HEK293 (cell line): Measurements from ENCODE around the gene IGFALS.

Source experiments
- EGR2 ChIP-seq: fragments of 450-650 bp; formaldehyde crosslinking; IDR thresholded peaks from 2 replicates; pipeline ENCODE4 v1.5.1; 2016; ENCODE audit warnings: low read depth, missing biosample characterization, missing genetic modification characterization
- GLI4 ChIP-seq: fragments of 450-650 bp; formaldehyde crosslinking; IDR thresholded peaks from 2 replicates; pipeline ENCODE4 v1.5.1; 2016; ENCODE audit warnings: missing biosample characterization, missing genetic modification characterization
- HOXC10 ChIP-seq: sonication (generic); formaldehyde crosslinking; IDR thresholded peaks from 2 replicates; pipeline ENCODE4 v1.8.1; 2023; ENCODE audit warnings: mild to moderate bottlenecking, missing genetic modification reagents
- IKZF3 ChIP-seq: fragments of 450-650 bp; IDR thresholded peaks from 2 replicates; pipeline ENCODE4 v1.5.0; 2018; ENCODE audit warnings: missing biosample characterization, mild to moderate bottlenecking, missing genetic modification characterization, moderate library complexity
- KLF1 ChIP-seq: fragments of 450-650 bp; formaldehyde crosslinking; IDR thresholded peaks from 2 replicates; pipeline ENCODE4 v1.5.1; 2016; ENCODE audit warnings: missing biosample characterization, missing genetic modification characterization
- SETDB1 ChIP-seq: IDR thresholded peaks from one replicate; pipeline ENCODE4 v1.6.1; 2017; ENCODE audit warnings: mild to moderate bottlenecking, low read length, moderate library complexity, mixed read lengths; ENCODE audit not compliant: insufficient read length
- ZEB2 ChIP-seq: fragments of 450-650 bp; formaldehyde crosslinking; IDR thresholded peaks from 2 replicates; pipeline ENCODE4 v1.5.1; 2016; ENCODE audit warnings: missing biosample characterization, missing genetic modification characterization
- ZFP37 ChIP-seq: fragments of 450-650 bp; formaldehyde crosslinking; IDR thresholded peaks from 2 replicates; pipeline ENCODE4 v1.5.1; 2016; ENCODE audit warnings: missing biosample characterization, missing genetic modification characterization
- ZNF112 ChIP-seq: fragments of 450-650 bp; formaldehyde crosslinking; IDR thresholded peaks from 2 replicates; pipeline ENCODE4 v1.5.0; 2017; ENCODE audit warnings: missing biosample characterization, missing genetic modification characterization
- ZNF133 ChIP-seq: fragments of 450-650 bp; formaldehyde crosslinking; IDR thresholded peaks from 2 replicates; pipeline ENCODE4 v1.5.1; 2016; ENCODE audit warnings: missing biosample characterization, missing genetic modification characterization
- ZNF157 ChIP-seq: fragments of 450-650 bp; formaldehyde crosslinking; IDR thresholded peaks from 2 replicates; pipeline ENCODE4 v1.5.1; 2016; ENCODE audit warnings: missing biosample characterization, missing genetic modification characterization
- ZNF174 ChIP-seq: fragments of 450-650 bp; formaldehyde crosslinking; IDR thresholded peaks from 2 replicates; pipeline ENCODE4 v1.5.0; 2017; ENCODE audit warnings: missing biosample characterization, mild to moderate bottlenecking, missing genetic modification characterization
- ZNF175 ChIP-seq: fragments of 450-650 bp; formaldehyde crosslinking; IDR thresholded peaks from 2 replicates; pipeline ENCODE4 v1.5.1; 2016; ENCODE audit warnings: missing biosample characterization, missing genetic modification characterization
- ZNF184 ChIP-seq: fragments of 450-650 bp; IDR thresholded peaks from 2 replicates; pipeline ENCODE4 v1.5.1; 2018; ENCODE audit warnings: missing biosample characterization, mild to moderate bottlenecking, missing genetic modification characterization
- ZNF292 ChIP-seq: fragments of 450-650 bp; formaldehyde crosslinking; IDR thresholded peaks from 2 replicates; pipeline ENCODE4 v1.5.1; 2016; ENCODE audit warnings: low read depth, missing biosample characterization, missing genetic modification characterization, borderline replicate concordance
- ZNF302 ChIP-seq: fragments of 450-650 bp; formaldehyde crosslinking; IDR thresholded peaks from 2 replicates; pipeline ENCODE4 v1.5.1; 2016; ENCODE audit warnings: missing biosample characterization, missing genetic modification characterization, low read depth
- ZNF311 ChIP-seq: fragments of 450-650 bp; formaldehyde crosslinking; IDR thresholded peaks from 2 replicates; pipeline ENCODE4 v1.5.1; 2017; ENCODE audit warnings: missing biosample characterization, missing genetic modification characterization, borderline replicate concordance
- ZNF335 ChIP-seq: fragments of 450-650 bp; formaldehyde crosslinking; conservative IDR thresholded peaks from 2 replicates; pipeline ENCODE4 v1.5.1; 2016; ENCODE audit warnings: missing biosample characterization, missing genetic modification characterization
- ZNF341 ChIP-seq: fragments of 450-650 bp; formaldehyde crosslinking; IDR thresholded peaks from 2 replicates; pipeline ENCODE4; 2016; ENCODE audit warnings: low read depth, missing biosample characterization, missing genetic modification characterization
- ZNF596 ChIP-seq: fragments of 450-650 bp; IDR thresholded peaks from 2 replicates; pipeline ENCODE4 v1.5.0; 2018; ENCODE audit warnings: missing biosample characterization, mild to moderate bottlenecking, missing genetic modification characterization, moderate library complexity
- ZNF600 ChIP-seq: fragments of 450-650 bp; formaldehyde crosslinking; IDR thresholded peaks from 2 replicates; pipeline ENCODE4 v1.5.1; 2016; ENCODE audit warnings: missing biosample characterization, missing genetic modification characterization
- ZNF621 ChIP-seq: fragments of 450-650 bp; formaldehyde crosslinking; IDR thresholded peaks from 2 replicates; pipeline ENCODE4 v1.5.1; 2017; ENCODE audit warnings: missing biosample characterization, missing genetic modification characterization
- ZNF785 ChIP-seq: fragments of 450-650 bp; formaldehyde crosslinking; IDR thresholded peaks from 2 replicates; pipeline ENCODE4 v1.5.1; 2016; ENCODE audit warnings: missing biosample characterization, missing genetic modification characterization
- ZSCAN23 ChIP-seq: fragments of 450-650 bp; formaldehyde crosslinking; IDR thresholded peaks from 2 replicates; pipeline ENCODE4 v1.5.1; 2016; ENCODE audit warnings: missing biosample characterization, missing genetic modification characterization
- TF ChIP-seq, protein P1 (sequence below): fragments of 450-650 bp; formaldehyde crosslinking; IDR thresholded peaks from 2 replicates; pipeline ENCODE4 v1.5.1; 2016; ENCODE audit warnings: missing biosample characterization, missing genetic modification characterization
- TF ChIP-seq, protein P2 (sequence below): fragments of 450-650 bp; formaldehyde crosslinking; IDR thresholded peaks from 2 replicates; pipeline ENCODE4 v1.5.1; 2016; ENCODE audit warnings: missing biosample characterization, missing genetic modification characterization
- TF ChIP-seq, protein P3 (sequence below): fragments of 450-650 bp; formaldehyde crosslinking; IDR thresholded peaks from 2 replicates; pipeline ENCODE4 v1.5.0; 2017; ENCODE audit warnings: missing biosample characterization, missing genetic modification characterization, borderline replicate concordance
- TF ChIP-seq, protein P4 (sequence below): fragments of 450-650 bp; formaldehyde crosslinking; IDR thresholded peaks from 2 replicates; pipeline ENCODE4 v1.5.1; 2016; ENCODE audit warnings: missing biosample characterization, missing genetic modification characterization
- TF ChIP-seq, protein P5 (sequence below): fragments of 450-650 bp; formaldehyde crosslinking; IDR thresholded peaks from 2 replicates; pipeline ENCODE4 v1.5.1; 2016; ENCODE audit warnings: missing biosample characterization, missing genetic modification characterization
- TF ChIP-seq, protein P6 (sequence below): fragments of 450-650 bp; formaldehyde crosslinking; IDR thresholded peaks from 2 replicates; pipeline ENCODE4 v1.5.1; 2016; ENCODE audit warnings: missing biosample characterization, missing genetic modification characterization

IGFALS gene

GRCh38 chr16:1781758-1782407 lies 11.6 kb downstream of the IGFALS start (continued):
- TF ChIP-seq ZNF311 (tag by site-specific recombination) (no peak), ZEB2 (tag by site-specific recombination) (peak; percentile 82), SETDB1 (no peak), ZNF157 (tag by site-specific recombination) (no peak), ZNF596 (tag by site-specific recombination) (peak; percentile 59), ZSCAN23 (tag by site-specific recombination) (no peak), ZNF174 (no peak), KLF1 (tag by site-specific recombination) (peak; percentile 81), ZNF302 (no peak), ZNF292 (tag by site-specific recombination) (no peak), ZNF184 (tag by site-specific recombination) (no peak), IKZF3 (no peak), ZNF341 (tag by site-specific recombination) (peak; percentile 55; the same call in 1 of the 2 replicates), ZNF133 (tag by site-specific recombination) (no peak), ZFP37 (peak; percentile 82; the same call in 1 of the 2 replicates), EGR2 (tag by site-specific recombination) (no peak), ZNF175 (no peak), ZNF785 (tag by site-specific recombination) (no peak), ZNF112 (no peak), GLI4 (no peak), ZNF335 (tag by site-specific recombination) (peak; percentile 97), ZNF600 (tag by site-specific recombination) (peak; percentile 80), ZNF621 (tag by site-specific recombination) (no peak), HOXC10 (no peak)
- TF ChIP-seq, protein P1, sequence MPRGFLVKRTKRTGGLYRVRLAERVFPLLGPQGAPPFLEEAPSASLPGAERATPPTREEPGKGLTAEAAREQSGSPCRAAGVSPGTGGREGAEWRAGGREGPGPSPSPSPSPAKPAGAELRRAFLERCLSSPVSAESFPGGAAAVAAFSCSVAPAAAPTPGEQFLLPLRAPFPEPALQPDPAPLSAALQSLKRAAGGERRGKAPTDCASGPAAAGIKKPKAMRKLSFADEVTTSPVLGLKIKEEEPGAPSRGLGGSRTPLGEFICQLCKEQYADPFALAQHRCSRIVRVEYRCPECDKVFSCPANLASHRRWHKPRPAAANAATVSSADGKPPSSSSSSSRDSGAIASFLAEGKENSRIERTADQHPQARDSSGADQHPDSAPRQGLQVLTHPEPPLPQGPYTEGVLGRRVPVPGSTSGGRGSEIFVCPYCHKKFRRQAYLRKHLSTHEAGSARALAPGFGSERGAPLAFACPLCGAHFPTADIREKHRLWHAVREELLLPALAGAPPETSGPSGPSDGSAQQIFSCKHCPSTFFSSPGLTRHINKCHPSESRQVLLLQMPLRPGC (tag by site-specific recombination) = no peak
- TF ChIP-seq, protein P2, sequence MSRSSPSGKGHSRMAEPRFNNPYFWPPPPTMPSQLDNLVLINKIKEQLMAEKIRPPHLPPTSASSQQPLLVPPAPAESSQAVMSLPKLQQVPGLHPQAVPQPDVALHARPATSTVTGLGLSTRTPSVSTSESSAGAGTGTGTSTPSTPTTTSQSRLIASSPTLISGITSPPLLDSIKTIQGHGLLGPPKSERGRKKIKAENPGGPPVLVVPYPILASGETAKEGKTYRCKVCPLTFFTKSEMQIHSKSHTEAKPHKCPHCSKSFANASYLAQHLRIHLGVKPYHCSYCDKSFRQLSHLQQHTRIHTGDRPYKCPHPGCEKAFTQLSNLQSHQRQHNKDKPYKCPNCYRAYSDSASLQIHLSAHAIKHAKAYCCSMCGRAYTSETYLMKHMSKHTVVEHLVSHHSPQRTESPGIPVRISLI (tag by site-specific recombination) = no peak
- TF ChIP-seq, protein P3, sequence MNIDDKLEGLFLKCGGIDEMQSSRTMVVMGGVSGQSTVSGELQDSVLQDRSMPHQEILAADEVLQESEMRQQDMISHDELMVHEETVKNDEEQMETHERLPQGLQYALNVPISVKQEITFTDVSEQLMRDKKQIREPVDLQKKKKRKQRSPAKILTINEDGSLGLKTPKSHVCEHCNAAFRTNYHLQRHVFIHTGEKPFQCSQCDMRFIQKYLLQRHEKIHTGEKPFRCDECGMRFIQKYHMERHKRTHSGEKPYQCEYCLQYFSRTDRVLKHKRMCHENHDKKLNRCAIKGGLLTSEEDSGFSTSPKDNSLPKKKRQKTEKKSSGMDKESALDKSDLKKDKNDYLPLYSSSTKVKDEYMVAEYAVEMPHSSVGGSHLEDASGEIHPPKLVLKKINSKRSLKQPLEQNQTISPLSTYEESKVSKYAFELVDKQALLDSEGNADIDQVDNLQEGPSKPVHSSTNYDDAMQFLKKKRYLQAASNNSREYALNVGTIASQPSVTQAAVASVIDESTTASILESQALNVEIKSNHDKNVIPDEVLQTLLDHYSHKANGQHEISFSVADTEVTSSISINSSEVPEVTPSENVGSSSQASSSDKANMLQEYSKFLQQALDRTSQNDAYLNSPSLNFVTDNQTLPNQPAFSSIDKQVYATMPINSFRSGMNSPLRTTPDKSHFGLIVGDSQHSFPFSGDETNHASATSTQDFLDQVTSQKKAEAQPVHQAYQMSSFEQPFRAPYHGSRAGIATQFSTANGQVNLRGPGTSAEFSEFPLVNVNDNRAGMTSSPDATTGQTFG (tag by site-specific recombination) = no peak
- TF ChIP-seq, protein P4, sequence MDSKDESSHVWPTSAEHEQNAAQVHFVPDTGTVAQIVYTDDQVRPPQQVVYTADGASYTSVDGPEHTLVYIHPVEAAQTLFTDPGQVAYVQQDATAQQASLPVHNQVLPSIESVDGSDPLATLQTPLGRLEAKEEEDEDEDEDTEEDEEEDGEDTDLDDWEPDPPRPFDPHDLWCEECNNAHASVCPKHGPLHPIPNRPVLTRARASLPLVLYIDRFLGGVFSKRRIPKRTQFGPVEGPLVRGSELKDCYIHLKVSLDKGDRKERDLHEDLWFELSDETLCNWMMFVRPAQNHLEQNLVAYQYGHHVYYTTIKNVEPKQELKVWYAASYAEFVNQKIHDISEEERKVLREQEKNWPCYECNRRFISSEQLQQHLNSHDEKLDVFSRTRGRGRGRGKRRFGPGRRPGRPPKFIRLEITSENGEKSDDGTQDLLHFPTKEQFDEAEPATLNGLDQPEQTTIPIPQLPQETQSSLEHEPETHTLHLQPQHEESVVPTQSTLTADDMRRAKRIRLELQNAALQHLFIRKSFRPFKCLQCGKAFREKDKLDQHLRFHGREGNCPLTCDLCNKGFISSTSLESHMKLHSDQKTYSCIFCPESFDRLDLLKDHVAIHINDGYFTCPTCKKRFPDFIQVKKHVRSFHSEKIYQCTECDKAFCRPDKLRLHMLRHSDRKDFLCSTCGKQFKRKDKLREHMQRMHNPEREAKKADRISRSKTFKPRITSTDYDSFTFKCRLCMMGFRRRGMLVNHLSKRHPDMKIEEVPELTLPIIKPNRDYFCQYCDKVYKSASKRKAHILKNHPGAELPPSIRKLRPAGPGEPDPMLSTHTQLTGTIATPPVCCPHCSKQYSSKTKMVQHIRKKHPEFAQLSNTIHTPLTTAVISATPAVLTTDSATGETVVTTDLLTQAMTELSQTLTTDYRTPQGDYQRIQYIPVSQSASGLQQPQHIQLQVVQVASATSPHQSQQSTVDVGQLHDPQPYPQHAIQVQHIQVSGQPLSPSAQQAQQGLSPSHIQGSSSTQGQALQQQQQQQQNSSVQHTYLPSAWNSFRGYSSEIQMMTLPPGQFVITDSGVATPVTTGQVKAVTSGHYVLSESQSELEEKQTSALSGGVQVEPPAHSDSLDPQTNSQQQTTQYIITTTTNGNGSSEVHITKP (tag by site-specific recombination) = no peak
- TF ChIP-seq, protein P5, sequence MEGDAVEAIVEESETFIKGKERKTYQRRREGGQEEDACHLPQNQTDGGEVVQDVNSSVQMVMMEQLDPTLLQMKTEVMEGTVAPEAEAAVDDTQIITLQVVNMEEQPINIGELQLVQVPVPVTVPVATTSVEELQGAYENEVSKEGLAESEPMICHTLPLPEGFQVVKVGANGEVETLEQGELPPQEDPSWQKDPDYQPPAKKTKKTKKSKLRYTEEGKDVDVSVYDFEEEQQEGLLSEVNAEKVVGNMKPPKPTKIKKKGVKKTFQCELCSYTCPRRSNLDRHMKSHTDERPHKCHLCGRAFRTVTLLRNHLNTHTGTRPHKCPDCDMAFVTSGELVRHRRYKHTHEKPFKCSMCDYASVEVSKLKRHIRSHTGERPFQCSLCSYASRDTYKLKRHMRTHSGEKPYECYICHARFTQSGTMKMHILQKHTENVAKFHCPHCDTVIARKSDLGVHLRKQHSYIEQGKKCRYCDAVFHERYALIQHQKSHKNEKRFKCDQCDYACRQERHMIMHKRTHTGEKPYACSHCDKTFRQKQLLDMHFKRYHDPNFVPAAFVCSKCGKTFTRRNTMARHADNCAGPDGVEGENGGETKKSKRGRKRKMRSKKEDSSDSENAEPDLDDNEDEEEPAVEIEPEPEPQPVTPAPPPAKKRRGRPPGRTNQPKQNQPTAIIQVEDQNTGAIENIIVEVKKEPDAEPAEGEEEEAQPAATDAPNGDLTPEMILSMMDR = peak; percentile 63
- TF ChIP-seq, protein P6, sequence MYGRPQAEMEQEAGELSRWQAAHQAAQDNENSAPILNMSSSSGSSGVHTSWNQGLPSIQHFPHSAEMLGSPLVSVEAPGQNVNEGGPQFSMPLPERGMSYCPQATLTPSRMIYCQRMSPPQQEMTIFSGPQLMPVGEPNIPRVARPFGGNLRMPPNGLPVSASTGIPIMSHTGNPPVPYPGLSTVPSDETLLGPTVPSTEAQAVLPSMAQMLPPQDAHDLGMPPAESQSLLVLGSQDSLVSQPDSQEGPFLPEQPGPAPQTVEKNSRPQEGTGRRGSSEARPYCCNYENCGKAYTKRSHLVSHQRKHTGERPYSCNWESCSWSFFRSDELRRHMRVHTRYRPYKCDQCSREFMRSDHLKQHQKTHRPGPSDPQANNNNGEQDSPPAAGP (tag by site-specific recombination) = peak; percentile 90; the same call in 1 of the 2 replicates
